HepG2 (cell line): ENCODE results near the gene ZNF416. TPM values are rescaled to one million over a fixed set of nuclear protein-coding genes. Genes with fewer than 3 reads are reported as not detected.

ENCODE experiments used
- HNF4G ChIP-seq, 2 experiments: sonication (generic) in 1 of 2; formaldehyde crosslinking in 1 of 2; IDR thresholded peaks; 2 replicates each; pipeline versions ENCODE4 v1.4.0 to v1.6.1; 2011 to 2020; ENCODE audit warnings: borderline replicate concordance in 2 of 2, low read depth in 2 of 2, mild to moderate bottlenecking in 2 of 2, low read length in 1 of 2, missing genetic modification reagents in 1 of 2, moderate library complexity in 1 of 2
- HNRNPL ChIP-seq: fragments of 200-400 bp; formaldehyde crosslinking; IDR thresholded peaks from 2 replicates; pipeline ENCODE4 v1.6.1; 2017; ENCODE audit warnings: mild to moderate bottlenecking, low read depth, low read length
- KDM1A ChIP-seq: IDR thresholded peaks from 2 replicates; pipeline ENCODE4 v1.6.1; 2016; ENCODE audit warnings: missing compliant biosample characterization
- KMT2A ChIP-seq: sonication (generic); formaldehyde crosslinking; IDR thresholded peaks from 2 replicates; pipeline ENCODE4 v1.4.0; 2020; ENCODE audit warnings: missing genetic modification reagents
- KMT2B ChIP-seq: IDR thresholded peaks from 2 replicates; pipeline ENCODE4 v1.6.1; 2016; ENCODE audit warnings: missing genetic modification reagents, missing compliant biosample characterization
- MED13 ChIP-seq: sonication (generic); formaldehyde crosslinking; IDR thresholded peaks from 2 replicates; pipeline ENCODE4 v1.5.0; 2020; ENCODE audit warnings: missing genetic modification reagents
- PAWR ChIP-seq: sonication (generic); formaldehyde crosslinking; IDR thresholded peaks from 2 replicates; pipeline ENCODE4 v1.4.0; 2020; ENCODE audit warnings: missing genetic modification reagents, mild to moderate bottlenecking, borderline replicate concordance
- PHF21A ChIP-seq: sonication (generic); formaldehyde crosslinking; IDR thresholded peaks from 2 replicates; pipeline ENCODE4 v1.5.0; 2020; ENCODE audit warnings: mild to moderate bottlenecking, missing genetic modification reagents
- PHF5A ChIP-seq: IDR thresholded peaks from one replicate; pipeline ENCODE4 v1.6.1; 2018; ENCODE audit warnings: low read depth, missing genetic modification reagents; ENCODE audit not compliant: unreplicated experiment
- RFX5 ChIP-seq: IDR thresholded peaks from 2 replicates; pipeline ENCODE4 v1.6.1; 2011; ENCODE audit warnings: low read depth, low read length, improper control_type of control experiment
- SPEN ChIP-seq: sonication (generic); formaldehyde crosslinking; IDR thresholded peaks from 2 replicates; pipeline ENCODE4 v1.5.1; 2020; ENCODE audit warnings: low read depth, mild to moderate bottlenecking, missing genetic modification reagents
- XRCC5 ChIP-seq: fragments of 200-400 bp; formaldehyde crosslinking; optimal IDR thresholded peaks from 2 replicates; pipeline ENCODE3; 2017; ENCODE audit warnings: mild to moderate bottlenecking, low read length
- ZBTB1 ChIP-seq: sonication (generic); formaldehyde crosslinking; IDR thresholded peaks from 2 replicates; pipeline ENCODE4 v1.4.0; 2020; ENCODE audit warnings: missing genetic modification reagents, borderline replicate concordance
- ZNF33B ChIP-seq: sonication (generic); formaldehyde crosslinking; IDR thresholded peaks from 2 replicates; pipeline ENCODE4 v1.5.1; 2020; ENCODE audit warnings: mild to moderate bottlenecking, missing genetic modification reagents
- ZNF432 ChIP-seq: sonication (generic); formaldehyde crosslinking; IDR thresholded peaks from 2 replicates; pipeline ENCODE4 v1.5.0; 2020; ENCODE audit warnings: missing genetic modification reagents, mild to moderate bottlenecking, borderline replicate concordance
- ZNF709 ChIP-seq: sonication (generic); formaldehyde crosslinking; IDR thresholded peaks from 2 replicates; pipeline ENCODE4 v1.5.0; 2020; ENCODE audit warnings: mild to moderate bottlenecking, missing genetic modification reagents
- polyA plus RNA-seq, 8 experiments: library from polyadenylated mRNA; depleted of rRNA in 3 of 8; stranded (reverse) in 7 of 8; unstranded in 1 of 8; fragments of >200 nt; fragmentation: Illumina TruSeq in 4 of 8; extraction: Trizol in 4 of 8; gene quantifications; 2 replicates each; pipeline versions ENCODE4 v1.2.1 to v1.2.3, GENCODE V29; 2011 to 2016; ENCODE audit warnings: low read depth in 4 of 8, missing spikeins in 1 of 8, mixed read lengths in 1 of 8; ENCODE audit not compliant: insufficient read depth in 1 of 8
- total RNA-seq, 5 experiments: library from RNA; depleted of rRNA; stranded (reverse); fragments of >200 nt; fragmentation: Illumina TruSeq; extraction: Trizol; gene quantifications; 2 replicates each; pipeline ENCODE4 v1.2.3, GENCODE V29; 2016; ENCODE audit warnings: low read depth in 1 of 5
- TF ChIP-seq, protein P1 (sequence below): sonication (generic); formaldehyde crosslinking; IDR thresholded peaks from 2 replicates; pipeline ENCODE4 v1.9.0; 2021; ENCODE audit warnings: missing genetic modification reagents, mild to moderate bottlenecking, borderline replicate concordance
- TF ChIP-seq, protein P2 (sequence below): sonication (generic); formaldehyde crosslinking; IDR thresholded peaks from 2 replicates; pipeline ENCODE4 v1.4.0; 2020; ENCODE audit warnings: mild to moderate bottlenecking, missing genetic modification reagents
- TF ChIP-seq, protein P3 (sequence below): sonication (generic); formaldehyde crosslinking; IDR thresholded peaks from 2 replicates; pipeline ENCODE4 v1.8.1; 2022; ENCODE audit warnings: low read depth, mild to moderate bottlenecking, missing genetic modification reagents
- TF ChIP-seq, protein P4 (sequence below): sonication (generic); formaldehyde crosslinking; IDR thresholded peaks from 2 replicates; pipeline ENCODE4 v1.4.0; 2020; ENCODE audit warnings: missing genetic modification reagents, borderline replicate concordance
- TF ChIP-seq, protein P5 (sequence below): IDR thresholded peaks from 2 replicates; pipeline ENCODE4 v1.6.1; 2012; ENCODE audit warnings: low read depth, low read length, improper control_type of control experiment

ZNF416 gene
- total and polyA plus RNA-seq, 2 of the 13 experiments (the other 11 are each of a cell fraction or from before 2014, with no cell fraction given) = 1.5 to 5.3 TPM

DNA sequence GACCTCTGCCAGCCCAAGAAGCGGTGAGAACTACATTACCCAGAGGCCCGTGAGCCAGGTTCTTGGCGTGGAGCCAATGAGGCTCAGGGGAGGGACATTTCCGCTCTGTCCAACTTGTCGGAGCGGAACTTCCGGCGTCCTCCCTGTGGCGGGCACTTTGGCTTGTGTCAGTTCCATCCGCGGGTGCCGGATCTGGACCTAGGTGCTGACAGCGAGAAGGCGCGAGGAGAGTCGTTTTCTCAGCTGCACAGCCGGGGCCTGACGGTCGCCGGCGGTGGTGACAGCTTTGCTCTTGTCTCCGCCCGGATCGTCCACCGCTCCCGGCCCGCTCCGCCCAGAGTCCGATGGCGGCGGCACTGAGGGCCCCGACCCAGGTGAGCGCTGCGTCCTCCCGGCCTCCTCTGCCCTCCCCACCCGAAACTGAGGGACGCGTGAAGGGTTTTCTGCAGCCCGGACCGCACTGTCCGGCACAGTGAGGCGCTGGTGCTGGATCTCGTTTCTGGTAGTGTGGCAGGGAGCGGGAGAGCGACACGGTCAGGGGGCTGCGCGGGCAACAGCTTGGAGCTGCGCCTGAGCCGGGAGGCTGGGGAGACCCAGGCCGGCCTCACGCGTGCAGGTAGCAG lies 21.2 kb upstream of the ZNF416 start, which contains the start of gene ZNF530 (continued):
- no peak for TF ChIP-seq MED13 (CRISPR knock-in tag)
- TF ChIP-seq, protein P1, sequence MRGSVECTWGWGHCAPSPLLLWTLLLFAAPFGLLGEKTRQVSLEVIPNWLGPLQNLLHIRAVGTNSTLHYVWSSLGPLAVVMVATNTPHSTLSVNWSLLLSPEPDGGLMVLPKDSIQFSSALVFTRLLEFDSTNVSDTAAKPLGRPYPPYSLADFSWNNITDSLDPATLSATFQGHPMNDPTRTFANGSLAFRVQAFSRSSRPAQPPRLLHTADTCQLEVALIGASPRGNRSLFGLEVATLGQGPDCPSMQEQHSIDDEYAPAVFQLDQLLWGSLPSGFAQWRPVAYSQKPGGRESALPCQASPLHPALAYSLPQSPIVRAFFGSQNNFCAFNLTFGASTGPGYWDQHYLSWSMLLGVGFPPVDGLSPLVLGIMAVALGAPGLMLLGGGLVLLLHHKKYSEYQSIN (CRISPR knock-in tag) = no peak
- TF ChIP-seq ZBTB1 (CRISPR knock-in tag) = no peak
- peak; percentile 67 for TF ChIP-seq KMT2B (CRISPR knock-in tag)
- no peak for TF ChIP-seq PHF21A
- TF ChIP-seq, protein P2, sequence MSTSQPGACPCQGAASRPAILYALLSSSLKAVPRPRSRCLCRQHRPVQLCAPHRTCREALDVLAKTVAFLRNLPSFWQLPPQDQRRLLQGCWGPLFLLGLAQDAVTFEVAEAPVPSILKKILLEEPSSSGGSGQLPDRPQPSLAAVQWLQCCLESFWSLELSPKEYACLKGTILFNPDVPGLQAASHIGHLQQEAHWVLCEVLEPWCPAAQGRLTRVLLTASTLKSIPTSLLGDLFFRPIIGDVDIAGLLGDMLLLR (CRISPR knock-in tag) = no peak
- TF ChIP-seq, protein P3, sequence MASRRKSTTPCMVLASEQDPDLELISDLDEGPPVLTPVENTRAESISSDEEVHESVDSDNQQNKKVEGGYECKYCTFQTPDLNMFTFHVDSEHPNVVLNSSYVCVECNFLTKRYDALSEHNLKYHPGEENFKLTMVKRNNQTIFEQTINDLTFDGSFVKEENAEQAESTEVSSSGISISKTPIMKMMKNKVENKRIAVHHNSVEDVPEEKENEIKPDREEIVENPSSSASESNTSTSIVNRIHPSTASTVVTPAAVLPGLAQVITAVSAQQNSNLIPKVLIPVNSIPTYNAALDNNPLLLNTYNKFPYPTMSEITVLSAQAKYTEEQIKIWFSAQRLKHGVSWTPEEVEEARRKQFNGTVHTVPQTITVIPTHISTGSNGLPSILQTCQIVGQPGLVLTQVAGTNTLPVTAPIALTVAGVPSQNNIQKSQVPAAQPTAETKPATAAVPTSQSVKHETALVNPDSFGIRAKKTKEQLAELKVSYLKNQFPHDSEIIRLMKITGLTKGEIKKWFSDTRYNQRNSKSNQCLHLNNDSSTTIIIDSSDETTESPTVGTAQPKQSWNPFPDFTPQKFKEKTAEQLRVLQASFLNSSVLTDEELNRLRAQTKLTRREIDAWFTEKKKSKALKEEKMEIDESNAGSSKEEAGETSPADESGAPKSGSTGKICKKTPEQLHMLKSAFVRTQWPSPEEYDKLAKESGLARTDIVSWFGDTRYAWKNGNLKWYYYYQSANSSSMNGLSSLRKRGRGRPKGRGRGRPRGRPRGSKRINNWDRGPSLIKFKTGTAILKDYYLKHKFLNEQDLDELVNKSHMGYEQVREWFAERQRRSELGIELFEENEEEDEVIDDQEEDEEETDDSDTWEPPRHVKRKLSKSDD (CRISPR knock-in tag) = peak; percentile 72
- TF ChIP-seq ZNF432 = no peak
- TF ChIP-seq KDM1A (CRISPR knock-in tag) = no peak
- TF ChIP-seq, protein P4, sequence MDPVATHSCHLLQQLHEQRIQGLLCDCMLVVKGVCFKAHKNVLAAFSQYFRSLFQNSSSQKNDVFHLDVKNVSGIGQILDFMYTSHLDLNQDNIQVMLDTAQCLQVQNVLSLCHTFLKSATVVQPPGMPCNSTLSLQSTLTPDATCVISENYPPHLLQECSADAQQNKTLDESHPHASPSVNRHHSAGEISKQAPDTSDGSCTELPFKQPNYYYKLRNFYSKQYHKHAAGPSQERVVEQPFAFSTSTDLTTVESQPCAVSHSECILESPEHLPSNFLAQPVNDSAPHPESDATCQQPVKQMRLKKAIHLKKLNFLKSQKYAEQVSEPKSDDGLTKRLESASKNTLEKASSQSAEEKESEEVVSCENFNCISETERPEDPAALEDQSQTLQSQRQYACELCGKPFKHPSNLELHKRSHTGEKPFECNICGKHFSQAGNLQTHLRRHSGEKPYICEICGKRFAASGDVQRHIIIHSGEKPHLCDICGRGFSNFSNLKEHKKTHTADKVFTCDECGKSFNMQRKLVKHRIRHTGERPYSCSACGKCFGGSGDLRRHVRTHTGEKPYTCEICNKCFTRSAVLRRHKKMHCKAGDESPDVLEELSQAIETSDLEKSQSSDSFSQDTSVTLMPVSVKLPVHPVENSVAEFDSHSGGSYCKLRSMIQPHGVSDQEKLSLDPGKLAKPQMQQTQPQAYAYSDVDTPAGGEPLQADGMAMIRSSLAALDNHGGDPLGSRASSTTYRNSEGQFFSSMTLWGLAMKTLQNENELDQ = no peak
- TF ChIP-seq ZNF709 (CRISPR knock-in tag) = no peak
- TF ChIP-seq PHF5A (CRISPR knock-in tag) = no peak
- peak; percentile 89 for TF ChIP-seq SPEN (CRISPR knock-in tag)
- TF ChIP-seq, protein P5, sequence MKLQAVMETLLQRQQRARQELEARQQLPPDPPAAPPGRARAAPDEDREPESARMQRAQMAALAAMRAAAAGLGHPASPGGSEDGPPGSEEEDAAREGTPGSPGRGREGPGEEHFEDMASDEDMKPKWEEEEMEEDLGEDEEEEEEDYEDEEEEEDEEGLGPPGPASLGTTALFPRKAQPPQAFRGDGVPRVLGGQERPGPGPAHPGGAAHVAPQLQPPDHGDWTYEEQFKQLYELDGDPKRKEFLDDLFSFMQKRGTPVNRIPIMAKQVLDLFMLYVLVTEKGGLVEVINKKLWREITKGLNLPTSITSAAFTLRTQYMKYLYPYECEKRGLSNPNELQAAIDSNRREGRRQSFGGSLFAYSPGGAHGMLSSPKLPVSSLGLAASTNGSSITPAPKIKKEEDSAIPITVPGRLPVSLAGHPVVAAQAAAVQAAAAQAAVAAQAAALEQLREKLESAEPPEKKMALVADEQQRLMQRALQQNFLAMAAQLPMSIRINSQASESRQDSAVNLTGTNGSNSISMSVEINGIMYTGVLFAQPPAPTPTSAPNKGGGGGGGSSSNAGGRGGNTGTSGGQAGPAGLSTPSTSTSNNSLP = no peak
- TF ChIP-seq ZNF33B (CRISPR knock-in tag) = peak; percentile 83; the same call in 1 of the 2 replicates
- no peak for TF ChIP-seq HNF4G (IDR thresholded peaks at IDR 0.05; ENCODE audit: borderline replicate concordance, low read depth, low read length)
- no peak for TF ChIP-seq HNF4G (CRISPR knock-in tag; IDR thresholded peaks at IDR 0.05; ENCODE audit: borderline replicate concordance, low read depth)
- no peak for TF ChIP-seq PAWR (CRISPR knock-in tag)
- TF ChIP-seq RFX5 = no peak
- no peak for TF ChIP-seq HNRNPL
- TF ChIP-seq KMT2A (CRISPR knock-in tag) = peak; percentile 73; the same call in 1 of the 2 replicates
- no peak for TF ChIP-seq XRCC5
